ENCODE results near the gene KRTAP2-1.
A peak's percentile ranks its signal among the peaks of the same experiment; 100 is the strongest.
"Not testable (repeated sequence)": the region's sequence is repeated elsewhere in the genome, so short reads cannot be mapped to it uniquely, and the experiment has no call there.

Gene KRTAP2-1

DNA sequence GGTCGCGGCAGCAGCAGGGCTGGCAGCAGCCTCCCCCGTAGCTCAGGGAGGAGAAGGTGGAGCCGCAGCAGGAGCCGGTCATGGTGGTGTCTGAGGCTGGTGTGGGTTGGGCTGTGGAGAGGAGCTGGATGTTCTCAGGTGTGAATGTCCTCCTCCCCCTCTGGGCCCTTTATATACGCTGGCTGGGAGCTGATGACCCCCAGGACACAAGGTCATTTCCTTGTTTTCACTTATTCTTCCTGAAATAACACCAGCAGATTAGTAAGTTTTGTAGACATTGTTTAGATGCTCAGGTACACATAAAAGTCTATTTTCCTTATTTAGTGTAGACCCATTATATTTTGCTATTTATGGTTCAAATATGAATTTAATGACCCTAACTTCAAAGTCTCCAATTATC is 8.0 kb upstream of the KRTAP2-1 start, which contains the start of gene KRTAP2-2:
KRTAP2-2 (minus strand) TSS at position 101 of the 400 bp plus-strand sequence; CDS start at position 82, 19 bp downstream.
- DNase-seq: not testable (repeated sequence)

GRCh38 chr17:41054556-41054955 is 7.4 kb upstream of the KRTAP2-1 start:
- not testable (repeated sequence) for DNase-seq

GRCh38 chr17:41054025-41054424 is 6.9 kb upstream of the KRTAP2-1 start:
- DNase-seq: no peak

- DNase-seq: no peak
Observed at GRCh38 chr17:41052566-41052965, 5.5 kb upstream of the KRTAP2-1 start.

GRCh38 chr17:41049110-41049509 is 2.0 kb upstream of the KRTAP2-1 start:
- DNase-seq: peak; percentile 39

DNA sequence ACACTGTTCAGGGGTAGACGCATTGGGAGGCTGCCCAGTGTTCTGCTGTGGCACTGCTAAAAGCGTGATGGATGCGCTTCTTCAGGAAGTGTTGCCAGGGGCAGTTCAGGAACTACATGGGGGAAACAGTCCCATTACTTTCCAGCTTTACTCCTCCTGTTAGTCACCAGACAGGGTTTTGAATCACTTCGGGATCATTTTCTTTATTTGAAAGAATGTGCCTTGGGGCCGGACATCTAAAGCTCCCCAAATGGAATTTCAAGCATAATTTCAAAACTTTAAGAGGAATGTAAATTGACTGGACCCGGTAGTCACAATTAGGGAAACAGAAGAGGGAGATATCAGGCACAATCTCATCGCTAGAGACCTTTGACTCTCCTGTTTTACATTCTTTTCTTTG is 1.3 kb upstream of the KRTAP2-1 start:
- DNase-seq: no peak

DNA sequence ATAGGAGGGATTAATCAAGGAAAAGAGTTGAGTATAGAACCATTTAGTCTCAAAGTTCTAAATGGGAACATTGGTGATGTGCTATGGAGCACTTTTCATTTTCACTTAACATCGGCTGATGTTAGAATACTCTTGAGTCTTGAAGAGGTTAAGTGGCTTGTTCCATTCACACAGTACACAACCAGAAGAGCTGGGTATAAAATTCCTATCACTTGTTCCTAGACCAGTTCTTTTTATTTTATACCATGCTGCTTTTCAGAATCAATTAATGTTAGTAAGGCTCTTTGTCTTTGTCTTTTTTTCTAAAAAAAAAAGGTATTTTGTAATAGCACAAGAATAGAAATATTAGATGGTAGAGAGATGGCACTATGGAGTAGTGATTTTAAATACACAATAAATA is 4.2 kb downstream of the KRTAP2-1 start:
- DNase-seq: no peak

- not testable (repeated sequence) for DNase-seq
Observed at GRCh38 chr17:41040783-41041571, 6.1 kb downstream of the KRTAP2-1 start, which contains the start of gene KRTAP1-1. Gene KRTAP1-1 (minus strand): TSS chr17:41041450. CDS start chr17:41041397, 53 bp downstream.

- no peak for DNase-seq
Observed at GRCh38 chr17:41037853-41038350, 9.2 kb downstream of the KRTAP2-1 start.

- not testable (repeated sequence) for DNase-seq
Observed at GRCh38 chr17:41034346-41034935, 12.7 kb downstream of the KRTAP2-1 start, which contains the start of gene KRTAP1-3. Gene KRTAP1-3 (minus strand): TSS chr17:41034874. CDS start chr17:41034821, 53 bp downstream.

DNA sequence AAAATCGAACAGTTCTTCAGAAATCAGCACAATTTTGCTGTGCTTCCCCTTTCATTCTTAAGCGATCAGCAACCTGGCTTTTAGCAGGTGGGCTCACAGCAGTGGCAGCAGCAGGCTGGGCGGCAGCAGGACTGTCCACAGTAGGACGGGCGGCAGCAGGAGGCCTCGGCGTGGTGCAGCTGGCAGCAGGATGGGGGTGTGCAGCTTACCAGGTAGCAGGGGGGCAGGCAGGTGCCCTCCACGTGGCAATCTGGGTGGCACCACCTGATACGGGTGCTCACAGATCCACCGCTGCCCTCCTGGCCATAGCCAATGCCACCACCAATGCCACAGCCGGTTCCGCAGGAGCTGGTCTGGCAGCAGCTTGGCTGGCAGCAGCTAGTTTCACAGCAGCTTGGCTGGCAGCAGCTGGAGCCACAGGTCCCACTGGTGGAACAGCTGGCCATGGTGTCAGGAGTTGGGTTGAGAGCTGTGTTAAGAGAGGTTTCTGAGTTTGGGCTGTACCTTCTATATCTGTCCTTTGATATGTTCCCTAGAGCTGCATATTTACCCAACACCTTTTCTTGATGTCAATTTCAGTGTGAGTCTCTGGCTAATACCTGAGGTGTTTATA is 17.4 kb downstream of the KRTAP2-1 start, which contains the start of gene KRTAP1-4:
KRTAP1-4 (minus strand) TSS at position 563 of the 613 bp plus-strand sequence; CDS start at position 446, 117 bp downstream.
- no peak for DNase-seq

DNA sequence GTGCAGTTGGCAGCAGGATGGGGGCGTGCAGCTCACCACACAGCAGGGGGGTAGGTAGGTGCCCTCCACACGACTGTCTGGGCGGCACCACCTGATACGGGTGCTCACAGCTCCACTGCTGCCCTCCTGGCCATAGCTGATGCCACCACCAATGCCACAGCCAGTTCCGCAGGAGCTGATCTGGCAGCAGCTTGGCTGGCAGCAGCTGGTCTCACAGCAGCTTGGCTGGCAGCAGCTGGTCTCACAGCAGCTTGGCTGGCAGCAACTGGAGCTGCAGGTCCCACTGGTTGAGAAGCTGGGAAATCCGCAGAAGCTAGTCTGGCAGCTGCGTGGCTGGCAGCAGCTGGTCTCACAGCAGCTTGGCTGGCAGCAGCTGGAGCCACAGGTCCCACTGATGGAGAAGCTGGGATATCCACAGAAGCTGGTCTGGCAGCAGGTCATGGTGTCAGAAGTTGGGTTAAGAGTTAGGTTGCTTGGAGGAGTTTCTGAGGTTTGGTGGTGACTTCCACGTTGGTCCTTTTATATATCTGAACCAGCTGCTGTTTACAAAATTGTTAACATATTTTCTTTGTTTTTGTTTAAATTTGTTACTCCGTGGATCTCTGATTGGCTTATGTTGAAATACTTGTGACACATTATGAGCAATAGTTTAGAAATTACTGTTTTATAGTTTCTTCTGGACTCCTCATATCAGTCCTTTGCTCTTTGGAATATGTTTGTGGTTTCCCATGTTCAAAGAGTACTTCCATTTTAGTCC is 20.2 kb downstream of the KRTAP2-1 start, which contains the start of gene KRTAP1-5:
KRTAP1-5 (minus strand) TSS at position 494 of the 757 bp plus-strand sequence; CDS start at position 441, 53 bp downstream.
- DNase-seq: no peak

DNA sequence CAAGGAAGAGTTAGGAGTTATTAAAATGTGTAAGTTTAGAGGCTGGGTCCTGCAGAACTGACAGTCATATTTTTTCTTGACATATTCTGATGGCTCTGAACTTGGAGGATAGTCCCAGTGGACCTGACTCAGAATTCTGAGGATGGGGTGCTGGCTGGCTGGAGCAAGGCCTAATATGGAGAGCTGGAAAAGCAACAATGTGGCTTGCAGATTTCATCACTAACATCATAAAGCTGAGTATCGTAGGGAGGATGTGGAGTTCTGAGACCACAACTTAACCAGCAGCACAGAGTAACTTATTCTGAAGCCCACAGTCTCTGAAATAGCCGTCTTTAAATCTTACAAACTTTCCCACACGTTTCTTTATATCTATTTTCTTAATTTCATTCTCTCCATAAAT is 22.4 kb downstream of the KRTAP2-1 start:
- peak; percentile 17 for DNase-seq

DNA sequence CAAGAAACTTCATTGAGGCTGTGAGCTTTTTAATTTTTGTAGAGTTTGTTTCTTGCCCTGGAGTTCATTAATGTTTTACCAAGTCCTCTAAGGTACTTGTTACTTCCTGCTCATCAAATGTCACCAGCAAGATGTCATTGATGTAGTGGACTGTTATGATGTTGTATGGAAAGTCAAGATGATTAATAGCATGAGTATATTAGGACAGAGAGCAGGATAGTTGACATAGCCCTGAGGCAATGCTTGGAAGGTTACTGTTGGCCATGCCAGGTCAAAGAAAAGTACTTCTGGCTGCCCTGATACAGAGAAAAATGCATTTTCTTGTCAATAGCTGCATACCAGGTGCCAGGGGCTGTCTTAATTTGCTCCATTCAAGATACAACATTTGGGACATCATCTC is 26.8 kb downstream of the KRTAP2-1 start:
- DNase-seq: no peak

DNA sequence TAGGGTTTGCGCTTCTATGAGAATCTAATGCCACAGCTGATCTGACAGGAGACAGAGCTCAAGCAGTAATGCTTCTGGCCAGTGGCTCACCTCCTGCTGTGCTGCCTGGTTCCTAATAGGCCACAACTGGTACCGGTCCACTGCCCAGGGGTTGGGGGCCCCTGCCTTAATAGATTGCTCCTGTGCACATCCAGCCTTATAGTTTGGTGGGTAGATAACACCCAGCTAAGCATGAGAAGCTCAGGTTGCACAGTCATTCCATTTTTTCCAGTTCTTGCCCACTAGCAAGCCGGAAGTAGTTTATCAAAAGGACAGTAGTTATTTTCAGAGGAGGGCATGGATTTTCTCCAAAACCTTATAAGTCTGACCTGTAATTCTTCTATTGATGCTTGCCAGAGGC is 27.7 kb downstream of the KRTAP2-1 start:
- no peak for DNase-seq

GRCh38 chr17:41018541-41018940 is 28.6 kb downstream of the KRTAP2-1 start:
- peak; percentile 10 for DNase-seq

- no peak for DNase-seq
Observed at GRCh38 chr17:41016578-41017215, 30.4 kb downstream of the KRTAP2-1 start.

DNA sequence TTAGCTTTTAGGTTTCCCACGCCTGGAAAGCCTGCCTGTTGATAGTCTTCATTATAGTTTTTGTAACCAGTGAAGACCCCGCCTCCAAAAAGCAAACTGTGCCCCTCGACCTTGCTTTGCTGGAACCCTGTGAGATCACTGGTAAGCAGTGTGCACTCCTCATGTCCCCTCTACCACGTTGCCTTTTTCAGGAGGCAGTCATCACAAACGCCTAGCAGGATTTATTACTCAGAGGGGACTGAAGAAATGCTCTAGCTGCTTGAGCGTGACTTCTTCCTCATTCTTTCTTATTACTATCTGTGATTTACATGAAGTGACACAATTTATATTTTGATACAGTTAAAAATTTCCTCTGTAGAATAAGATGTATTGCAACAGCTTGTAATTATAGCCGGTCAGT is 31.7 kb downstream of the KRTAP2-1 start:
- DNase-seq: no peak

DNA sequence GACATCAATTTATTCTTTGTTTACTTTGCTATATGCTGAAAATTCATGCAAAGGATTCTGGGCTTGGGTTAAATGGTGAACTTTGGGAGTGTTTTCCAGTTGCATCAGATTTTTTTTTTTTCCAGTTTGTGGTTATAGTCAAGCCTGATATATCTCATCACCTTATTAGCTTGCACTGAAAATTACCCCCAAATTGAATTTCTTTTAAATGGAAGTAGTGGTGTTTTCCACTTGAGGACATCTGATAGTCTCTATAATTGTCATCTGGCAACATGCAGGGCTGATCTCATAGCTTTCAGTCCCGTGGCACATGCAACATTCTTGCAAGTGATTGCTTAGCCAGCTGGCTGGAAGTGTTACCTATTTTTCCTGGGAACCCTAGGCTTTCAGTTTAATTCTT is 33.5 kb downstream of the KRTAP2-1 start:
- no peak for DNase-seq

- no peak for DNase-seq
Observed at GRCh38 chr17:41013181-41013580, 33.9 kb downstream of the KRTAP2-1 start.

DNA sequence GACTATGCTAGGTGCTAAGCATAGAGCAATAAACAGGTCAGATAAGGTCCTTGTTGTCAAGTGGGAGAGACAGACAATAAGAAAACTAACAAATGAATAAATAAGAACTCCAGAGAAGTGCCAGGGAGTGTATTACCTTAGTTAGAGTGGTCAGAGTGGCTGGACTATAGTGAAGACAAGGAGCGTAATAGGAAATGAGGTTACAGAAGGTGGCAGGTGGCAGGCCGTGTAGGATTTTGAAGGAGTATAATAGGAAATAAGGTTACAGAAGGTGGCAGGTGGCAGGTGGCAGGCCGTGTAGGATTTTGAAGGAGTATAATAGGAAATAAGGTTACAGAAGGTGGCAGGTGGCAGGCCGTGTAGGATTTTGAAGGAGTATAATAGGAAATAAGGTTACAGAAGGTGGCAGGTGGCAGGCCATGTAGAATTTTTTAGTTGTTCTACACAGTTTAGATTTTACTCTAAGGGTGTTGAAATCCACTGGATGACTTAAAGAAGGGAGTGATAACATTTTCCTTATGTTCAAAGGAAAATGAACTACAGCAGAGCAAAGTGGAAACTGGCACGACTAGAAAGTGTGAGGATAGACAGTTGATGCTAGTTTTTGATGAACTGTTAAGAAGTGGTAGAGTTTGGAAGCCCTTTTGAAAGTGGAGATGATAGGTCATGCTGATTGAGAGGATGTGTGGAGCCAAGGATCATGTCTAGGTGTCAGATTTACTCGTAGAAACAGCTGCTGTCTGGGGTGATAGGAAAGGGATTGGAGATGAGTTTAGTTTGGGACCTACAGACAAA is 34.6 kb downstream of the KRTAP2-1 start:
- DNase-seq: no peak
